ENCODE results near the gene RAMACL. TPM values are rescaled to one million over a fixed set of nuclear protein-coding genes. Genes with fewer than 3 reads are reported as not detected.
A peak's percentile ranks its signal among the peaks of the same experiment; 100 is the strongest.

Gene RAMACL
- total RNA-seq, 1 donor from 2014 or later, result not detected

- peak in 1 of 2 donors; percentile 65 for DNase-seq (ENCODE audit: low spot score in 2 of 2)
- no peaks in the 10 kb centered on the region for H3K9me3 ChIP-seq
- H3K4me1 ChIP-seq, result peaks cover 0 to 5% of the 10 kb centered on the region in 2 donors
- no peaks in the 10 kb centered on the region for H3K36me3 ChIP-seq
- H3K27ac ChIP-seq, result peak overlapping the region; percentile 71
- no peaks in the 10 kb centered on the region for H3K27me3 ChIP-seq
- intact Hi-C loops (cut with DNase I), result loop anchor here (1.0 to 5.0 kb wide), 8 partner anchors 28 to 372 kb away; partner anchors contain the start of genes CEP43, RNASET2 and SFT2D1
- H3K4me3 ChIP-seq, result peak overlapping the region; percentile 91 to 92
- no peak for TF ChIP-seq CTCF (IDR thresholded peaks at IDR 0.05)
These were observed 39.9 kb upstream of the RAMACL start for GRCh38 chr6:166626177-166627032.

GRCh38 chr6:166625356-166625755 is 38.9 kb upstream of the RAMACL start:
- no peaks in the 10 kb centered on the region for H3K27me3 ChIP-seq
- peak overlapping the region in 1 of 2 donors; percentile 91 for H3K4me3 ChIP-seq
- intact Hi-C loops (cut with DNase I), result loop anchor here (5.0 kb wide), 2 partner anchors 48 to 283 kb away; partner anchors contain the start of gene SFT2D1
- no peaks in the 10 kb centered on the region for H3K9me3 ChIP-seq
- peaks cover 8 to 15% of the 10 kb centered on the region in 2 donors for H3K4me1 ChIP-seq
- H3K36me3 ChIP-seq, result no peaks in the 10 kb centered on the region
- no peak overlapping the region for H3K27ac ChIP-seq
- DNase-seq (ENCODE audit: low spot score in 2 of 2), result no peak
- no peak for TF ChIP-seq CTCF (IDR thresholded peaks at IDR 0.05)

- no peak overlapping the region for H3K27ac ChIP-seq
These were observed 37.8 kb upstream of the RAMACL start for GRCh38 chr6:166624275-166624674.

GRCh38 chr6:166623318-166623717 is 36.8 kb upstream of the RAMACL start:
- no peak for TF ChIP-seq CTCF (IDR thresholded peaks at IDR 0.05)
- intact Hi-C loops (cut with DNase I), result no loop called here
- H3K4me3 ChIP-seq, result no peak overlapping the region
- H3K36me3 ChIP-seq, result peaks cover 0 to 2% of the 10 kb centered on the region in 2 donors
- H3K27me3 ChIP-seq, result no peaks in the 10 kb centered on the region
- H3K4me1 ChIP-seq, result peaks cover 9 to 26% of the 10 kb centered on the region in 2 donors
- H3K9me3 ChIP-seq, result no peaks in the 10 kb centered on the region
- peak in 1 of 2 donors; percentile 43 for DNase-seq (ENCODE audit: low spot score in 2 of 2)
- H3K27ac ChIP-seq, result no peak overlapping the region

More at GRCh38 chr6:166624275-166624674, 37.8 kb upstream of the RAMACL start:
- peaks cover 9 to 20% of the 10 kb centered on the region in 2 donors for H3K4me1 ChIP-seq
- no peaks in the 10 kb centered on the region for H3K36me3 ChIP-seq
- no peak for TF ChIP-seq CTCF (IDR thresholded peaks at IDR 0.05)
- no peaks in the 10 kb centered on the region for H3K27me3 ChIP-seq
- no peaks in the 10 kb centered on the region for H3K9me3 ChIP-seq
- intact Hi-C loops (cut with DNase I), result no loop called here
- peak in 1 of 2 donors; percentile 65 for DNase-seq (ENCODE audit: low spot score in 2 of 2)
- H3K4me3 ChIP-seq, result no peak overlapping the region

- Histone ChIP-seq H3K4me1 (peaks cover 9 to 28% of the 10 kb centered on the region in 2 donors), H3K4me3 (no peak overlapping the region), H3K27me3 (no peaks in the 10 kb centered on the region), H3K9me3 (no peaks in the 10 kb centered on the region), H3K27ac (peak overlapping the region; percentile 46 to 51), H3K36me3 (peaks cover 0 to 4% of the 10 kb centered on the region in 2 donors)
- no peak for TF ChIP-seq CTCF (IDR thresholded peaks at IDR 0.05)
- no peak for DNase-seq (ENCODE audit: low spot score in 2 of 2)
- intact Hi-C loops (cut with DNase I), result loop anchor here (2.0 kb wide), 1 partner anchor 156 kb away; no protein-coding TSS in a partner anchor
These were observed 34.6 kb upstream of the RAMACL start for GRCh38 chr6:166621114-166621540.
